ENCODE results near the gene YIPF3. TPM values are rescaled to one million over a fixed set of nuclear protein-coding genes. Genes with fewer than 3 reads are reported as not detected.
A peak's percentile ranks its signal among the peaks of the same experiment; 100 is the strongest.

The YIPF3 gene
- total and polyA plus RNA-seq, 9 of the 15 experiments (the other 6 are each of a cell fraction or from before 2014, with no cell fraction given) = 27.5 to 75.3 (median 57.6) TPM

DNA sequence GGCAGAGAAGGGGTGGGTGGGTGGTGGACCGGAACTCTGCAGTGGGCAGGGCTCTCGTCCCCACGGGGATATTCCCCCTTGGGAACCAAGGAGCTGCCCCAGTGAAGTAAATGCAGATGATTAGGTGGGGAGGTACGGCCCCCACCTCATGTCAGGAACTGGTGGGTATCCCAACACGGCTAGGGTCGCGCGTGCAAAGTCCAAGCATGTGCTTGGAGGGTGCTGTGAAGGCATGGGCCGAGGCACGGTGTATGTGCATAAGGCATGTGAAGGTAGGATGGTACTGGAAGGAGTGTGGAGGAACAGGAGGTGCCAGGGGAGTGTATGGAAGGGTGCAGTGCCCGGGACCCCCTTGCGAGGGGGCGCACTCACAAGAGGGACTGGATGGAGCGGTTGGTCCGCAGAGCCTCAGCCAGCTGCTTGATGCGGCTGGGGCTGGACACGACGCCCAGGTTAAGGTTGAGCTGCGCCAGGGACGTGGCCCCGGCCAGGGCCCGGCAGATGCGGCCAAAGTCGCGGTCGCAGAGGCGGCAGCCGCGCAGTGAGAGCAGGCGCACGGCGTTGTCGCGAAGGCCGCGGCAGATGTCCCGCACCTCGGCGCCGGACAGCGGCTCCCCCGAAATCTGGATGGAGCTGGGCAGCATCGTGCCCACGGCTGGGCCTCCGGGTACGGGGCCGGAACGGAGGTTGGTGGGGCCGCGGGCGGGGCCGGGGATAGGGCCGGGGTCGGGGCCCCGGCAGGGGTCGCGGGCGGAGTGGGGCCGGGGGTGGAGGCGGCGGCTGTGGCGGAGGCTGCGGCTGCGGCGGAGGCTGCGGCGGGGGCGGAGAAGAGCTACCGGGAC is 7.4 kb downstream of the YIPF3 start:
- intact Hi-C loops (cut with micrococcal nuclease) = no loop called here
- H3K9me3 ChIP-seq (replicated peaks; ENCODE audit: control insufficient read depth, insufficient read depth, low read depth, low read length) = no peaks in the 10 kb centered on the region
- peak overlapping the region in 1 of 2 experiments; percentile 90; a peak in 2 of 4 replicates for H3K9ac ChIP-seq (ENCODE audit: insufficient read depth in 1 of 2, low read depth in 2 of 2, low read length in 2 of 2)
- POLR2A ChIA-PET = interaction anchor here (0.5 to 6.2 kb wide), 18 partner anchors 10 to 604 kb away, joined by 3 to 54 read pairs (median 4); partner anchors contain the start of gene TJAP1
- H3K27me3 ChIP-seq (ENCODE audit: control insufficient read depth in 2 of 2, insufficient read depth in 2 of 2, low read length in 2 of 2) = peaks cover 0 to 6% of the 10 kb centered on the region in 2 experiments; a peak in 2 of 5 replicates
- WGBS (ENCODE audit: insufficient coverage, low coverage, missing lambda C conversion rate) = 20% methylated on average over 47 of the region's 69 CpGs
- peaks cover 4% of the 10 kb centered on the region for H3K9me1 ChIP-seq (ENCODE audit: control insufficient read depth, insufficient read depth, low read length)
- peaks cover 6% of the 10 kb centered on the region; the same call in 1 of the 2 replicates for H4K20me1 ChIP-seq (replicated peaks; ENCODE audit: control insufficient read depth, insufficient read depth, low read length)
- H3K4me3 ChIP-seq = peak overlapping the region; percentile 58
- DNase-seq (ENCODE audit: extremely low read depth in 1 of 4, low spot score in 3 of 4) (peak in 1 of 4 experiments; percentile 38), ATAC-seq (peak; percentile 2; the same call in 2 of the 3 replicates), FAIRE-seq (no peak)
- H3K36me3 ChIP-seq (ENCODE audit: control insufficient read depth, insufficient read depth, low read length) = peaks cover 56% of the 10 kb centered on the region
- H3K79me2 ChIP-seq (ENCODE audit: control insufficient read depth, insufficient read depth, low read length) = 0 out of 3 replicates have a peak, but pooled peaks cover 4% of the 10 kb centered on the region
- BruUV-seq (replicated peaks) = no TSS peak
- H3K27ac ChIP-seq (ENCODE audit: extremely low read depth, low read depth, low read length) = no peak overlapping the region
- in situ Hi-C loops (cut with MboI) = no loop called here
- peak overlapping the region; percentile 87 for H3K4me2 ChIP-seq (ENCODE audit: insufficient read depth, low read length)
- peak overlapping the region; percentile 87 for H2AFZ ChIP-seq (ENCODE audit: low read depth, low read length)
- peaks cover 10 to 45% of the 10 kb centered on the region in 2 experiments; a peak in 4 of 5 replicates for H3K4me1 ChIP-seq (replicated peaks in 1 of 2; ENCODE audit: control insufficient read depth in 2 of 2, insufficient read depth in 2 of 2, low read length in 2 of 2)
- CTCF ChIA-PET (ENCODE audit: low intra/inter-chr PET ratio) = no interaction called here
- no peak for TF ChIP-seq CHD1 (IDR thresholded peaks at IDR 0.05; ENCODE audit: low read length)
- TF ChIP-seq HDAC2 (IDR thresholded peaks at IDR 0.05) = no peak
- TF ChIP-seq, protein P1, sequence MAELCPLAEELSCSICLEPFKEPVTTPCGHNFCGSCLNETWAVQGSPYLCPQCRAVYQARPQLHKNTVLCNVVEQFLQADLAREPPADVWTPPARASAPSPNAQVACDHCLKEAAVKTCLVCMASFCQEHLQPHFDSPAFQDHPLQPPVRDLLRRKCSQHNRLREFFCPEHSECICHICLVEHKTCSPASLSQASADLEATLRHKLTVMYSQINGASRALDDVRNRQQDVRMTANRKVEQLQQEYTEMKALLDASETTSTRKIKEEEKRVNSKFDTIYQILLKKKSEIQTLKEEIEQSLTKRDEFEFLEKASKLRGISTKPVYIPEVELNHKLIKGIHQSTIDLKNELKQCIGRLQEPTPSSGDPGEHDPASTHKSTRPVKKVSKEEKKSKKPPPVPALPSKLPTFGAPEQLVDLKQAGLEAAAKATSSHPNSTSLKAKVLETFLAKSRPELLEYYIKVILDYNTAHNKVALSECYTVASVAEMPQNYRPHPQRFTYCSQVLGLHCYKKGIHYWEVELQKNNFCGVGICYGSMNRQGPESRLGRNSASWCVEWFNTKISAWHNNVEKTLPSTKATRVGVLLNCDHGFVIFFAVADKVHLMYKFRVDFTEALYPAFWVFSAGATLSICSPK (IDR thresholded peaks at IDR 0.05; ENCODE audit: borderline replicate concordance) = no peak
- no peak for TF ChIP-seq NCOA6 (IDR thresholded peaks at IDR 0.05)
- no peak for TF ChIP-seq CEBPB (tag; IDR thresholded peaks at IDR 0.05)
- TF ChIP-seq CBFA2T3 (IDR thresholded peaks at IDR 0.05) = no peak
- no peak for TF ChIP-seq PHF20 (IDR thresholded peaks at IDR 0.05; ENCODE audit: partially characterized antibody)
- TF ChIP-seq EZH2 (IDR thresholded peaks at IDR 0.05; ENCODE audit: borderline replicate concordance, low read depth, low read length) = no peak
- no peak for TF ChIP-seq CSDE1 (IDR thresholded peaks at IDR 0.05)
- no peak for TF ChIP-seq ZNF79 (CRISPR knock-in tag; IDR thresholded peaks at IDR 0.05; ENCODE audit: low read depth)
- no peak for TF ChIP-seq SIX5 (IDR thresholded peaks at IDR 0.05; ENCODE audit: borderline replicate concordance in 1 of 2, insufficient read depth in 1 of 2, low read depth in 1 of 2, low read length in 2 of 2)
- TF ChIP-seq MCM3 (IDR thresholded peaks at IDR 0.05) = no peak
- TF ChIP-seq, protein P2, sequence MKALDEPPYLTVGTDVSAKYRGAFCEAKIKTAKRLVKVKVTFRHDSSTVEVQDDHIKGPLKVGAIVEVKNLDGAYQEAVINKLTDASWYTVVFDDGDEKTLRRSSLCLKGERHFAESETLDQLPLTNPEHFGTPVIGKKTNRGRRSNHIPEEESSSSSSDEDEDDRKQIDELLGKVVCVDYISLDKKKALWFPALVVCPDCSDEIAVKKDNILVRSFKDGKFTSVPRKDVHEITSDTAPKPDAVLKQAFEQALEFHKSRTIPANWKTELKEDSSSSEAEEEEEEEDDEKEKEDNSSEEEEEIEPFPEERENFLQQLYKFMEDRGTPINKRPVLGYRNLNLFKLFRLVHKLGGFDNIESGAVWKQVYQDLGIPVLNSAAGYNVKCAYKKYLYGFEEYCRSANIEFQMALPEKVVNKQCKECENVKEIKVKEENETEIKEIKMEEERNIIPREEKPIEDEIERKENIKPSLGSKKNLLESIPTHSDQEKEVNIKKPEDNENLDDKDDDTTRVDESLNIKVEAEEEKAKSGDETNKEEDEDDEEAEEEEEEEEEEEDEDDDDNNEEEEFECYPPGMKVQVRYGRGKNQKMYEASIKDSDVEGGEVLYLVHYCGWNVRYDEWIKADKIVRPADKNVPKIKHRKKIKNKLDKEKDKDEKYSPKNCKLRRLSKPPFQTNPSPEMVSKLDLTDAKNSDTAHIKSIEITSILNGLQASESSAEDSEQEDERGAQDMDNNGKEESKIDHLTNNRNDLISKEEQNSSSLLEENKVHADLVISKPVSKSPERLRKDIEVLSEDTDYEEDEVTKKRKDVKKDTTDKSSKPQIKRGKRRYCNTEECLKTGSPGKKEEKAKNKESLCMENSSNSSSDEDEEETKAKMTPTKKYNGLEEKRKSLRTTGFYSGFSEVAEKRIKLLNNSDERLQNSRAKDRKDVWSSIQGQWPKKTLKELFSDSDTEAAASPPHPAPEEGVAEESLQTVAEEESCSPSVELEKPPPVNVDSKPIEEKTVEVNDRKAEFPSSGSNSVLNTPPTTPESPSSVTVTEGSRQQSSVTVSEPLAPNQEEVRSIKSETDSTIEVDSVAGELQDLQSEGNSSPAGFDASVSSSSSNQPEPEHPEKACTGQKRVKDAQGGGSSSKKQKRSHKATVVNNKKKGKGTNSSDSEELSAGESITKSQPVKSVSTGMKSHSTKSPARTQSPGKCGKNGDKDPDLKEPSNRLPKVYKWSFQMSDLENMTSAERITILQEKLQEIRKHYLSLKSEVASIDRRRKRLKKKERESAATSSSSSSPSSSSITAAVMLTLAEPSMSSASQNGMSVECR (CRISPR knock-in tag; IDR thresholded peaks at IDR 0.05) = no peak
- no peak for TF ChIP-seq TBL1XR1 (IDR thresholded peaks at IDR 0.05; ENCODE audit: low read length in 2 of 2)
- TF ChIP-seq ZFP36 (IDR thresholded peaks at IDR 0.05; ENCODE audit: low read depth, low read length, partially characterized antibody) = no peak
- no peak for TF ChIP-seq POU5F1 (IDR thresholded peaks at IDR 0.05; ENCODE audit: borderline replicate concordance, low read depth, low read length, partially characterized antibody)
- no peak for TF ChIP-seq GABPB1 (CRISPR knock-in tag; IDR thresholded peaks at IDR 0.05)
